H4 (cell line): ENCODE results near the gene NCK2. TPM values are rescaled to one million over a fixed set of nuclear protein-coding genes. Genes with fewer than 3 reads are reported as not detected.
"Not testable (repeated sequence)": the region's sequence is repeated elsewhere in the genome, so short reads cannot be mapped to it uniquely, and the experiment has no call there.

ENCODE experiments used
- DNase-seq: peaks from one replicate; pipeline ENCODE4 v3.0.0-alpha.2; 2015; ENCODE audit warnings: low spot score
- total RNA-seq: library from RNA; depleted of rRNA; stranded (reverse); fragments of >200 nt; shearing (Covaris generic); gene quantifications from 2 replicates; pipeline ENCODE4 v1.2.3, GENCODE V29; 2014

NCK2 gene
- total RNA-seq, 1 experiment from 2014 or later, result 17.6 TPM

GRCh38 chr2:105754994-105755393 is 10.3 kb downstream of the NCK2 start:
- DNase-seq, result no peak

- no peak for DNase-seq
Measured at GRCh38 chr2:105755895-105756294, 11.2 kb downstream of the NCK2 start.

DNA sequence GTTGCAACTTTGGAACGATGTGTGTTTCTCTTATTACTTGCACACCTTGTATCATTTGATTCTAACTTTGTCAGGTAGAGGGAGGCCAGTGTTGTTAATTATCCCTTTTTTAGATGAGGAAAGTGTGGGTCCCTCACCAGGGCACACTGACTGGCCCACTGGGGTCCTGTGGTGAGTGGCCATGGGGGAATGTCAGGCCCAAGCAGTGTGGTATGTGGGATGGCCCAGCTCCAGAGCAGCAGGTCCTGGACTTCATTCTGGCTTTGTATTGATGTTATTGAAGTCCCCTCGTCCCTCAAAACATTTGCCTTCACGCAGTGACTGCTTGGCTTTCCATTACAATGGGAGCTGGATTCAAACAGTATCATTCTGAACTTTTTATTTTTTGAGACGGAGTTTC is 11.7 kb downstream of the NCK2 start:
- DNase-seq, result no peak

DNA sequence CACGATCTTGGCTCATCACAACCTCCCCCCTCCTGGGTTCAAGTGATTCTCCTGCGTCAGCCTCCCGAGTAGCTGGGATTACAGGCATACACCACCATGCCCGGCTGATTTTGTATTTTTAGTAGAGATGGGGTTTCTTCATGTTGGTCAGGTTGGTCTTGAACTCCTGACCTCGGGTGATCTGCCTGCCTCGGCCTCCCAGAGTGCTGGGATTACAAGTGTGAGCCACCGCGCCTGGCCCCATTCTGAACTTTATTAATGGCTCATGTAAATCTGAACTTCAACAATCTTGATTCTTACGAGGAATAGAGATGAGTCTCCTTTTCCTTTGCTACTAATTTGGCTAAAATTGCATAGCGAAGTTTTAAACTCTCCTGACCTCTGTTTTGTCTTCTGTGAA is 12.2 kb downstream of the NCK2 start:
- not testable (repeated sequence) for DNase-seq

DNA sequence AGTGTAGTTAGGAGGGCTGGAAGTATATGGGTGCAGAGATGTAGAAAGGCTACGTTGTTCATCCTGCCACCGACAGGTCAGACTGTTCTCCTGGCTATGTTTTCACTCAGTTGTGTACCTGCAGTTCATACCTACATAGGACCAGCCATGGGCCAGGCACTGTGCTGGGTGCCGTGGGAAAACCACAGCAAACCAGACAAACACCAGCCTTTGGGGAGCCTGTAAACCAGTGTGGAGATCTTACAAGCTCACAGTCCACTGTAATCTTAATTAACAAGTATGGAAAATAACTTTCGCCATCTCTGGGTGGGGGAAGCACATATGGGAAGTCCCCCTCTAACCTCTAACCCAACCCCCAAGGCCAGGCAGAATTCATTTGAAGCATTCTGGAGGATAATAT is 12.7 kb downstream of the NCK2 start:
- no peak for DNase-seq

- DNase-seq, result no peak
Measured at GRCh38 chr2:105760191-105760590, 15.5 kb downstream of the NCK2 start.

GRCh38 chr2:105760639-105761337 is 16.1 kb downstream of the NCK2 start:
- no peak for DNase-seq

DNA sequence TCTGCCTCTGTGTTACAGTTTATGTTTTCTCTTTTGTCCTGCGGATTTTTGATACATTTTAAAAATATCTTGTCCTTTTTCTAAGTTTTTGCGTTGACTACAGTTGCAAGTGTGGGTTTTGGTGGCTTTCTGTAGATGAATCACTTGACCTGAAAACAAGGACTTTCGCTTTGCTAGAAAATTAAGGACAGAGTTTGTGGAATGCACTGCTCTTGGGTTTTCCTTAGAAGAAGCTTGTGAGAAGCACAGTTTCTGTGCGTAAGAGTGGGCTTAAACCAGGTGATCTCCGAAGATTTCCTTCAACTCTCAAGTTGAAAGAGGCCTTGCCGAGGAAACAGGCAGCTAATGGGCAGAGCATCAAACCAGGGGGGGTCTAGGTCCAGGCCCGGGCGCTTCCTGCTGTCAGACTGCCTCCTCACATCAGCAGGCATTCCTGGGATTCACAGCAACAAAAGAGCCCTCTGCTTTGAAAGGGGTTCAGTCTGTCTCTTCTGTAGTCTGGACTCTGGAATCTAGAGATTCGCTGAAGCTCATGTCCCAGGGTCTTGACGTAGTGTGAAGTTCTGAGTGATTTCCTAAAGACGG is 17.3 kb downstream of the NCK2 start:
- no peak for DNase-seq

DNA sequence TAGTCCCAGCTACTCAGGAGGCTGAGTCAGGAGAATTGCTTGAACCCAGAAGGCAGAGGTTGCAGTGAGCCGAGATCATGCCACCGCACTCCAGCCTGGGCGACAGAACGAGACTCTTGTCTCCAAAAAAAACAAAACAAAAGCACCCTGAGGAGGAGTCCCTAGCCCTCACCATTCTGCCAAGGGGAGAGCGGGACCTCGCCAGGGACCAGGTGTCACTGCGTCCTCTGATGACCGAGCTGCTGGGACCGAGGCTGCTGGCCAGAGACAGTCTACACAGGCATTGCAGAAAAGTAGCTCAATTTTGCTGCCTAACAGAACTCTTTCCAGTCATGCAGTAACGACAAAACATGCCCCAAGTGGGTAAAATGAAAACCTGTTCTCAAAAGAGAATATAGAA is 18.4 kb downstream of the NCK2 start:
- DNase-seq, result no peak

GRCh38 chr2:105764059-105764458 is 19.3 kb downstream of the NCK2 start:
- DNase-seq, result no peak

DNA sequence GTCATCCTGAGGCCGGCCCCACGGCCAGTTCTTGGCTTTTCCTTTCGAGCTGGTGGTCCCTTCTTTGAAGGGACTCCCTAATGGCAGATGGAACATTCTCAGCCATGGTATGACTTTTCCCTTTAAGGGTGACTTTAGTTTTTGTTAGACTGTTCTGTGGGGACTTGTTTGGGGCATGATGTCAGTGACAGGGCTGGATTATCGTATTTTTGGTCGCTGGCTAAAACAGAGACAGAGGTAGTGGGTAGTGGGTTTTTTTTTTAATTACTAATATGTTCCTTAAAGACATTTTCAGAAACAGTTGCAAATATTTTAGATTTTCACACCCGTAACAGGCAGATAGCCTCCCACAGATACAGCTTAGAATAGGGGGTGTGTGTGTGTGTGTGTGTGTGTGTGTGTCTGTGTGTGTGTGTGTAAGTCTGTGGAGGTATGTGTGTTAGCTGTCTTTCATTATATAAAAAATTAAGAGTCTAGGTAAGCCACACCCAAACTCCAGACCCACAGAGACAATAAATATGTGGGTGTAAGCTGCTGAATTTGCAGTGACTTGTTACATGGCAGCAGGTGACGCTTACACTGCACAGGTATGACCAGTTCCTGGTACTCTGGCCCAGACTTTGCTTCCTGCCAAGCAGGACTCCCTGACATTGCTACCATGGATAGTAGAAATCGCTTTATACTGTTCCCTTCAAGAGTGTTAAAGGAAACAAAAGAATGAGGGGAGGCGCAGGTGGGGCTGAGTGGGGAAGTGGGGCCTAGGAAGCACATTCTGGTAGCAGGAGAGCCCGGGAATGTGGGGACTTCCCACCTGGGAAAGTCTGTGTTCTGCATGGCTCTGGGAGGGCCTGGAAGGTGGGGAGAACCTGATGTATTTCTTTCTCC is 20.9 kb downstream of the NCK2 start:
- DNase-seq, result no peak

DNA sequence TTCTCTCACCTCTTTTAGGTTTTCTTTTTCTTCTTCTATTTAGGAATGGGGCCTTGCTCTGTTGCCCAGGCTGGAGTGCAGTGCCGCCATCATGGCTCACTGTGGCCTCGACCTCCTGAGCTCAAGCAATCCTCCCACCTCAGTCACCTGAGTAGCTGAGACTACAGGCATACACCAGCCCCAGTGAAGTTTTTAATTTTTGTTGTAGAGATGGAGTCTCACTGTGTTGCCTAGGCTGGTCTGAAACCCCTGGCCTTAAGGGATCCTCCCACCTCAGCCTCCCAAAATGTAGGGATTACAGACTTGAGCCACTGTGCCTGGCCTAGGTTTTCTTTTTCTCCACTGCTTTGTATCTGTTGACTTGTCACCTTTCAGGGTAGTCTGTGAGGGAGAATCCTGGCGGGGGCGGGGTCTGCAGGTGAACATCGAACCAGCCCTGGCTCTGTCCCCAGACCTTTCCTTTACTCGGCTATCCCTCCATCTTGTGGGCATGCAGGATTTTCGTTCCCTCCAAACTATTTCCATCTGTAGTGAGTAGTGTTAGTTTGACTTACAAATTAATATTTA is 21.7 kb downstream of the NCK2 start:
- DNase-seq, result no peak

- no peak for DNase-seq
Measured at GRCh38 chr2:105768176-105768575, 23.5 kb downstream of the NCK2 start.

- DNase-seq, result no peak
Measured at GRCh38 chr2:105768961-105769452, 24.3 kb downstream of the NCK2 start.

DNA sequence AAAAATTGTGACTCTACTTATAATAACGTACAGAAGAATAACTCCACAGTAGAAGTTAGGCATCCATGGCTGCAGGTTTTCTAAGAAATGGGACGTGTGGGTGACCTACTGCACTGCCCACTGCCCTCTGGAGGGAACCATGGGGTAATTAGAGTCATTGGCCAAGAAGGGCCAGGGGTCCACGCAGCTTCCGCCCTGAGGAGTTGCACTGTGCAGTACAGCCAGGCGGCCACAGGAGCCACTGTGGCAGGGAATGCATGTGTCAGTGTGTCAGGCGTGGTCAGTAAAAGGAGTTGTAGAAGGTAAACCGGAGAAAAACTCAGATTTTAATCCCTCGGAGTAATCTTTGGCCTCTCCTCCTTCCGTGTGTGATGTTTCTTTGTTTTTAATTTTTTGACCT is 24.8 kb downstream of the NCK2 start:
- no peak for DNase-seq

GRCh38 chr2:105770149-105770548 is 25.4 kb downstream of the NCK2 start:
- DNase-seq, result no peak

DNA sequence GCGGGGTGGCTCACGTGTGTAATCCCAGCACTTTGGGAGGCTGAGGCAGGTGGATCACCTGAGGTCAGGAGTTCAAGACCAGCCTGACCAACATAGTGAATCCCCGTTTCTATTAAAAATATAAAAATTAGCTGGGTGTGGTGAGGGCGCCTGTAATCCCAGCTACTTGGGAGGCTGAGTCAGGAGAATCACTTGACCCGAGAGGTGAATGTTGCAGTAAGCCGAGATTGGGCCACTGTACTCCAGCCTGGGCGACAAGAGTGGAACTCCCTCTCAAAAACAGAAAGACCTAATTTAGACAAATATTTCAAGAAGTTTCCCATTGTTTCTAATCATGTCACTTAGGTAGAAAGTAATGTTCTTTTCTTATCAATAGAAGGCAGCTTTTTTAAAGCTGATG is 26.6 kb downstream of the NCK2 start:
- DNase-seq, result not testable (repeated sequence)

DNA sequence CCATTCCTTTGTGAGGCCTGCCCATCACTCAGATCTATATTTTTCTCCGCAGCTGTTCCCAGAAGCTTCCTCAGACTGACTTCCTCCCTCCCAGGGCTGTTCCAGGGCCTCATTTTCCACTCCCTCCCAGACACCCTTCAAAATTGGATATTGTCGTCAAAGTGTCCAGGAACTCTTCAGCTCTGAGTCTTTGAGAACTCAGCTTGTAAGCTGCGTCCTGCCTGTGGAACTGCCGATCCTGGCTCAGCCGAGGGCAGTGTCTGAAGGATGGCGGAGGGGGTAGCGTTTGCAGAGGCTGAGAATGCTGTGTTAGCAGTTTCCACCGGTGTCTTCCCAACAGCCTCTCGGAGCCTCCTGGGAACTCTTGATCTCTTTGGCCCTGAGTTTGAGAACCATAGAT is 27.1 kb downstream of the NCK2 start:
- DNase-seq, result no peak

- DNase-seq, result no peak
Measured at GRCh38 chr2:105772362-105772761, 27.6 kb downstream of the NCK2 start.

DNA sequence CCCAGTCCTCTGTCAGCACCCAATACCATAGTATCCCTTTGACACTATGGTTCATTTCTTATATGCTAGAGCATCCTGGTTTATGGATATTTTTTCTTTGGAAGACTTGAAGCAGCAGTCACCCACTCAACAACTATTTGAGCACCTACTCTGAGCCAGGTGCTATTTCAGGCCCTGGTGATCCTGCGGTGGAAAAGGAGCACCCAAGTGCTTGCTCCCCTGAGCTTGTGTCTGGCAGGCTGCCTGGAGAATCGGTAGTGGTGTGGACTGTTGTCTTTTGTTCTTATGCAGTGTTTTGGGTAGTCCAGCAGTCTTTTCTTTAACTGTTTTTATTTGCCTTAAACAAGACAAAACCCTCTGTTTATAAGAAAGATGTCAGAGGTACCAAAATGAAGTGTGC is 28.9 kb downstream of the NCK2 start:
- DNase-seq, result no peak

DNA sequence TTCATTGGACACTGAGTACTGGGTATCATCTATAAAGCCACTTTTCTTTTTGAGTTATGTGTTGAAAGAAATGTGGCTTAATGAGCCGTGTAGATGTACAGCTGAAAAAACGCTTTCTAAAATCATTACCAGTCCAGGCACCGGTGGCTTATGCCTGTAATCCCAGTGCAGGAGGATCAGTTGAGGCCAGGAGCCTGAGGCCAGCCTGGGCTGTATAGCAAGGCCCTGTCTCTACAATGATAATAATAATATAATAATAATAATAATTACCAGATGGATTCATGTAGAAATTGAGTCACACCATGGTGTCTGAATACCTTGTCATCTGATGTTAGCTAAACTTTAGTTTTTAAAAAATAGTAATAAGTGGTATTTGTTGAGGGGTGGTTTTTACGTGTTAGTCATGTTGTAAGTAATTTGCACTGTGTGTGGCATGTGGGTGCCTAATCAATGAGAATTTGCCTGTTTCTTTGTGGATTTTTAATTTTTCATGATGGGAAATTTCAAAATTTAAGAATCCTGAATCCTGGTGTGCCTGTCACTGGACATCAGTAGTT is 30.1 kb downstream of the NCK2 start:
- no peak for DNase-seq
